SK-N-MC (cell line): ENCODE results near the gene PSMA2.

ENCODE experiments used
- DNase-seq: peaks from one replicate; pipeline ENCODE4 v3.0.0-alpha.2; 2011; ENCODE audit warnings: low read depth, low spot score
- H3K27ac ChIP-seq: fragments of 200-600 bp; sonication (generic); 2 replicates; pipeline ENCODE4 v1.5.1; 2016; ENCODE audit warnings: mixed run types
- H3K36me3 ChIP-seq: fragments of 200-600 bp; sonication (generic); 2 replicates; pipeline ENCODE4 v1.6.1; 2017; ENCODE audit warnings: antibody characterized with exemption, low read length, mixed read lengths; ENCODE audit not compliant: insufficient read depth
- H3K4me3 ChIP-seq: fragments of 200-600 bp; sonication (generic); 2 replicates; pipeline ENCODE4 v1.5.1; 2016
- H3K9ac ChIP-seq: fragments of 200-600 bp; sonication (generic); 2 replicates; pipeline ENCODE4 v1.8.0; 2017; ENCODE audit warnings: mixed run types, mixed read lengths; ENCODE audit not compliant: insufficient read length
- H3K9me3 ChIP-seq: fragments of 200-600 bp; sonication (generic); 2 replicates; pipeline ENCODE4 v1.6.1; 2017; ENCODE audit warnings: low read depth, mild to moderate bottlenecking, antibody characterized with exemption, low read length, moderate library complexity, mixed read lengths
- EZH2 ChIP-seq: fragments of 200-600 bp; sonication (generic); IDR thresholded peaks from one replicate; pipeline ENCODE4 v1.6.1; 2017; ENCODE audit warnings: antibody characterized with exemption
- FOXP2 ChIP-seq: optimal IDR thresholded peaks from 2 replicates; pipeline ENCODE3; 2011; ENCODE audit warnings: mild to moderate bottlenecking, moderate library complexity; ENCODE audit not compliant: insufficient read depth; ENCODE audit errors: extremely low read length, control extremely low read depth
- POLR2AphosphoS5 ChIP-seq: IDR thresholded peaks from 2 replicates; pipeline ENCODE4 v1.6.1; 2012; ENCODE audit warnings: mild to moderate bottlenecking, low read depth, low read length, borderline replicate concordance

PSMA2 gene

DNA sequence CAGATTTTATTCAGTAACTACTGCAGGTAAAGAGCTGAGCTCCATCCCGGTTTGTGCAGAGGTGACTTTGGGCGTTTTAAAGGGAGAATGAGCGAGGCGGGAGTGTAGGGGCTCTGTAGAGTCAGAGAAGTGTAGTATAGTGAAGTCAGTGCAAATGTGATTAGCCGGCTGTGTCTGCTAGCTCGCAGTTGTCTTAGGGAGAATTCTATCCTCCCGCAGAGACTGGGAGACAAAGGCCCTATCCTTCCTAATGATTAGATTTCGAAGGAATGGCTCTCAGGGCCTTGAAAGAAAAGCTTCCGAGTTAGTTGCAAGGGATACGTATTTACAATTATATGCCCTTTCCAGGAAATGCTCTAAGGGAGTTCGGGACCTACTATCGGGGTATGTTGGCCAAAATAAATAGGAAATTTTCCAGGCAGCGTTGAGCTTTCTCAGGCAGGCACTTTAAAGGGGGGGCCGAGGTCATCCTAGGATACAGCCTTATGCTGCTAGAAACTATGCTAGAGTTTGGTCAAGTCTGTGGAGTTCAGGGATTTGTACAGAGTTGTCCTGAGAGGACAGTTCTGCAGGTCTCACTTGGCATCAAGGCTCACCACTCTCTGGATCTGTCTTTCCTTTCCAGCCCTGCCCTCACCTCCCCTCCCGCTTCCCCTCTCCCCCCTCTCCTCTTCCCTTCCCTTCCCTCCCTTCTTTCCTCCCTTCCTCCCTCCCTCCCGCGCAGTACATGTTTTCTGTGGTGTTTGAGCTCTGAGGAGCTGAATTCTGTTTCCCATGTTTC lies 1.0 kb upstream of the PSMA2 start:
- peak overlapping the region; percentile 43; the same call in 1 of the 2 replicates for H3K27ac ChIP-seq

DNA sequence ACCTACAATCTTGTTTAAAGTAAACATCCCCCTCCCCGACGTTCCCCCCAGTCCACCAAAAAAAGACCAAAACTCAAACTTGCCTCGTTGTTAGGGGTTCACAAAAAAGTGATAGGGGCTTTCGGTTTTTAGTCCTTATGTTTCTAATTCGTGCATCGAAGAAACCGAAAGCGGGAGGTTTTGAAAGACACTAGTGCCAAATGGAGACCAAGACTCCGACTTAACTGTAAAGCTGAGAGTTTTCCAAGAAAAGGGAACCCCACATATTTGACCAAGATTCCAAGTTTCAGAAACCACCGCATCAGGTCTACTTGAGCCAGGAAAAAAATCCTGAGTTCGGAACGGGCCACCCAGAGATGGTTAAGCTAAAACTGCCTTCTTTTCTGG lies 534 bp downstream of the PSMA2 start:
- Histone ChIP-seq H3K36me3 (peaks cover 34% of the 10 kb centered on the region), H3K4me3 (peak overlapping the region; percentile 94), H3K9ac (peak overlapping the region; percentile 94), H3K9me3 (no peaks in the 10 kb centered on the region), H3K27ac (peak overlapping the region; percentile 48; the same call in 1 of the 2 replicates)
- no peak for DNase-seq
- TF ChIP-seq EZH2 = no peak
- TF ChIP-seq FOXP2 = no peak
- TF ChIP-seq POLR2AphosphoS5 = no peak

More for the DNA sequence above, 1.0 kb upstream of the PSMA2 start:
- H3K36me3 ChIP-seq = peaks cover 38% of the 10 kb centered on the region
- peak overlapping the region; percentile 90 for H3K9ac ChIP-seq
- no peak for TF ChIP-seq FOXP2
- no peak for TF ChIP-seq POLR2AphosphoS5
- TF ChIP-seq EZH2 = no peak
- no peak for DNase-seq
- H3K9me3 ChIP-seq = no peaks in the 10 kb centered on the region
- peak overlapping the region; percentile 94 for H3K4me3 ChIP-seq

DNA sequence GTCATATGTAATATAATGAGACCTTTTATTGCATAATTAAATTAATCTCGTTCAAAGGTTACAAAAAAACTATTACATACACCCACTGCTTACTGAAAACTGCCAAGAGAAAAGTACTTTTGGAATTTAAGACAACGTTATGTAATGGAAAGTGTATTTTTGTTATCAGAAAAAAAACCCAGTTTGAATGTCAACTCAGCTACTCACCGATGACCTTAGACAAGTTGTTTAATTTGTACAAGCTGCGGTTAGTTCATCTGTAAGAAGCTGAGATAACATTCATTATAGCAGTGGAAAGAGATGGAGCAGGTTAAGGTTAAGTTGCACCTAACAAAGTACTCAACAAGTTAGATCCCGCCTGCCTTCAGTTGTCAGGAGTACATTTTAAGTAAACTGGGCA lies 1.1 kb downstream of the PSMA2 start:
- H3K9me3 ChIP-seq = no peaks in the 10 kb centered on the region
- no peak for DNase-seq

DNA sequence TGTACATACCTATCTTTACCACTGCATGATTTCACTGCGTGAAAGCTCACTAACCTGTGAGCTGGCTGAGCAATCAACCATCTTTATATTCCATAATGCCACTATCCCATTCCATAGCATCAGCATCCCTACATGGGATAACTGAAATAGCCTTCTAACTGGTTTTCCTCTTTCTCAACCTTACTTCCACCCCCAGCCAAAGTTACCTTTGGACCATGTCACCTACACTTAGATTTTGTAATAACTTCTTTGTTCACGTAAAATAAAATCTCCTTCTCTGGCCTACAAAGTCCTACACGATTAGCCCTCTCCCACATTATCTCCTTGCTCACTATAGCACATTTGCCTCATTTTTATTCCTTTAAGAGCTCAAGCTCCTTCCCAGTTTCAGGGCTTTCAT lies 2.5 kb downstream of the PSMA2 start:
- no peak for DNase-seq
- H3K27ac ChIP-seq = no peak overlapping the region
- no peak for TF ChIP-seq POLR2AphosphoS5
- TF ChIP-seq FOXP2 = no peak
- no peak for TF ChIP-seq EZH2
- no peaks in the 10 kb centered on the region for H3K9me3 ChIP-seq
- peaks cover 36% of the 10 kb centered on the region for H3K36me3 ChIP-seq
- peak overlapping the region; percentile 28; the same call in 1 of the 2 replicates for H3K4me3 ChIP-seq
- no peak overlapping the region for H3K9ac ChIP-seq

More for the DNA sequence above, 1.1 kb downstream of the PSMA2 start:
- no peak overlapping the region for H3K27ac ChIP-seq
- H3K36me3 ChIP-seq = peaks cover 34% of the 10 kb centered on the region
- peak overlapping the region; percentile 94 for H3K9ac ChIP-seq
- TF ChIP-seq POLR2AphosphoS5 (no peak), FOXP2 (no peak), EZH2 (no peak)
- H3K4me3 ChIP-seq = peak overlapping the region; percentile 94

DNA sequence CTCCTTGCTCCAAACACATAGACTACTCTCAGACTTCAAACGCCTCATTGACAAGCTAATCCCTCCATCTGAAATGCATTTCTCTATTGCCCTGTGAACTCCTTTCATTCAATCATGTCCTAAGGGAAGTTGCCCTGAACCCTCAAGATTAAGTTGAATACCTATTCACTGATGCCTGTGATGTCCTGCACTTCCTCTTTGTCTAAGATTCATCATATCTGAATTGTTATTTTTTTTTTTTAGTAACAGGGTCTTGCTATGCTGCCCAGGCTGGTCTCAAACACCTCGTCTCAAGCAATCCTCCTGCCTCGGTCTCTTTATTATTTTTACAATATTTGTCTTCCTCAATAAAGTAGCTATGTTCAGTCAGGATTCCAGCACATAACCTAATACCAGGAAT lies 3.2 kb downstream of the PSMA2 start:
- no peak for DNase-seq

DNA sequence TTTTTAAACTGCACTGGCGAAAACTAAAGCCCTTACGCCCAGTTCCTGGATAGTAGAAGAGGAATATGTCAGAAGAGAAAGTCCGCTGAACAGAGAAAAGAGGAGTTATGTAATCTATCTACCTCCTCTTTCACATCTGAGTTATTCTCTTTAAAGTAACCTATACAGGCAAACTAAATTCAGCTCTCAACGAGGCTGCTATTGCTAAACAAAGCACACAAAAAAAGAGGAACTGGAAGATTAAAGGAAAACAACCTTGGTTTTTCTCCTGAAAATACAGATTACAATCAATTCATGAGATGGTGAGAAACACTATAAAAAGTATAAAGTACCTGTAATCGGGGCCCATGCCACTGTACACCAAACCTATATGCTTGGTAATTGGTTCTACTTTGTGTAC lies 5.8 kb downstream of the PSMA2 start:
- H3K9me3 ChIP-seq = no peaks in the 10 kb centered on the region
- TF ChIP-seq FOXP2 = no peak
- TF ChIP-seq POLR2AphosphoS5 = no peak
- TF ChIP-seq EZH2 = no peak
- H3K4me3 ChIP-seq = no peak overlapping the region
- no peak for DNase-seq
- H3K27ac ChIP-seq = no peak overlapping the region
- peaks cover 68% of the 10 kb centered on the region for H3K36me3 ChIP-seq
- H3K9ac ChIP-seq = no peak overlapping the region

More for the DNA sequence above, 3.2 kb downstream of the PSMA2 start:
- no peak for TF ChIP-seq FOXP2
- TF ChIP-seq POLR2AphosphoS5 = no peak
- TF ChIP-seq EZH2 = no peak
- no peaks in the 10 kb centered on the region for H3K9me3 ChIP-seq
- no peak overlapping the region for H3K4me3 ChIP-seq
- no peak overlapping the region for H3K27ac ChIP-seq
- H3K9ac ChIP-seq = no peak overlapping the region
- H3K36me3 ChIP-seq = peaks cover 42% of the 10 kb centered on the region

DNA sequence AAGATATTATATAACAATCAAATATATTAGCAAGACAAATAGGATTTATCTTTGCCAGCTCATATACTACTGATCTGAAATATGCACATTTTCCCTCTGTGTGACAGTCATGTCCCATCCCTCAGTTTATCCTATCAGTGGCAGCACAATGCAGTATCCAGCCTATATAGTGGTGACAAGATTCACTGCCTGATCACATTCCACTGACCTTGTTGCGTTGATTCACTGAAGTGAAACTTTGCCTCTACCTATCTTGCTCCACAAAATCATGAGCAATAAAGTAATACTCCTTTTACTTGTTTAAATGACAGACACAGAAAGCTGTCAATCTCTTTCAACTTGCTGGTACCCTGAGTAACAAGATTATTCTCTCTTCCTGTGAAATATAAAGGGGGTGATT lies 6.3 kb downstream of the PSMA2 start:
- Histone ChIP-seq H3K9me3 (no peaks in the 10 kb centered on the region), H3K27ac (no peak overlapping the region), H3K4me3 (no peak overlapping the region), H3K36me3 (peaks cover 73% of the 10 kb centered on the region), H3K9ac (no peak overlapping the region)
- TF ChIP-seq FOXP2 (no peak), POLR2AphosphoS5 (no peak), EZH2 (no peak)
- DNase-seq = no peak

DNA sequence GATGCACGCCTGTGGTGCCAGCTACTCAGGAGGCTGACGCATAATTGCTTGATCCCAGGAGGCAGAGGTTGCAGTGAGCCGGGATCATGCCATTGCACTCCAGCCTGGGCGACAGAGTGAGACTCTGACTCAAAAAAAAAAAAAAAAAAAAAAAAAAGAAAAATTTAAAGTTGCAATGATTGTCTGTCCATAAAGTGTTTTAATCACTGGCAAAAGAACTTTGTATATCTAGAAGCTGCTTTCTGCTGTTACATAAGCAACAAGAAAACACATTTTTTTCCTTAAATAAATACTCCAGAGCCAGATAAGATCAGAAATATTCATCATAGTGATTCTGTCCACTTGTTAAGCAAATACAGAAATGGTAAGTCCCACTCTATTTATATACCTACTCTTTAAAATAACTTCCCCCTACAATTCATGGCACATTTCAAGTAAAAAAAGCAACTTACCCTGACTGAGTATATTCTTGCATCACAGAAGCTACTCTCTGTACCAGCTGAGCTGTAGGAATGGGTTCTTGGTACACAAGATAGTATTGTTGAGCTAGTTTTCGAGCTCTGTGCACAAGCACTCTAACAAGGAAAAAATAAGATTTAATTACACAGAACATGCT lies 7.6 kb downstream of the PSMA2 start:
- Histone ChIP-seq H3K27ac (no peak overlapping the region), H3K36me3 (peaks cover 86% of the 10 kb centered on the region), H3K9me3 (no peaks in the 10 kb centered on the region), H3K9ac (no peak overlapping the region), H3K4me3 (no peak overlapping the region)
- DNase-seq = no peak
- TF ChIP-seq FOXP2 (no peak), EZH2 (no peak)

DNA sequence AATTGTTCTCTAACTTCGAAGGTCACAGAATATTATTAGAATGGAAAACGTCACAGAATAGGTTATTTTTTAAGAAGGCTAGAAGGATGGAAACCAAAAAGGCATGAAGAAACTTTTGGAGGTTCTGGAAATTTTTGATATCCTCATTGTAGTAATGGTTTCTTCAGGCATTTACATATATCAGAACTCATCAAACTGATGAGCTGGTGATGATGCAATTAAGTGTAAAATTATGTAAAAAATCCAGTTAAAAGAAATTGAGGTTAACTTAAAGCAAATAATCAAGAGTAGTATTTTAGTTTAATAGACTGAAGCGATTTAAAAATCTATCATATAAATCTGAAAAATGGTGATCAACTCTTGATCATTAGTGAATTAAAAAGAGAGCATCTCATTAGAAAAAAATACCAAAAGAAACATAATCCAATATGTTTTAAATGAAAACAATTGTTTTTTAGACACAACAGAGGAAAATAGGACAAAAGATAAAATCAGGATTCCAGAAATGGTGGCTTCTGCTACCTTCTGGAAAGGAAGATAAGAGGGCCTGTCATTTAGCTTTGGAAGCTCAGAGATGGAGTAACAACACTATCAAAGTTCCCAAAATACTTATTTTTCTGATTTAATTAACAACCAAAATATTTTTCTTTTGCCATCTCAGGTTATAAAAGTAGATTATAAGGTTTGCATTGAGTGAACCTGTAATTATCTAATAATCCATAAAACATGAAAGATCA lies 9.8 kb downstream of the PSMA2 start:
- no peak for DNase-seq
- Histone ChIP-seq H3K4me3 (no peak overlapping the region), H3K27ac (no peak overlapping the region), H3K36me3 (peaks cover 94% of the 10 kb centered on the region), H3K9me3 (no peaks in the 10 kb centered on the region), H3K9ac (no peak overlapping the region)
- TF ChIP-seq EZH2 (no peak), POLR2AphosphoS5 (no peak), FOXP2 (no peak)
